HG03108 (cell line): Measurements from ENCODE around the gene MEF2C.

Experiments used
- ATAC-seq: cut with Tn5 transposase; IDR thresholded peaks from one replicate; pipeline ENCODE4 v1.9.1; 2021; ENCODE audit warnings: moderate library complexity; ENCODE audit not compliant: unreplicated experiment

MEF2C gene

DNA sequence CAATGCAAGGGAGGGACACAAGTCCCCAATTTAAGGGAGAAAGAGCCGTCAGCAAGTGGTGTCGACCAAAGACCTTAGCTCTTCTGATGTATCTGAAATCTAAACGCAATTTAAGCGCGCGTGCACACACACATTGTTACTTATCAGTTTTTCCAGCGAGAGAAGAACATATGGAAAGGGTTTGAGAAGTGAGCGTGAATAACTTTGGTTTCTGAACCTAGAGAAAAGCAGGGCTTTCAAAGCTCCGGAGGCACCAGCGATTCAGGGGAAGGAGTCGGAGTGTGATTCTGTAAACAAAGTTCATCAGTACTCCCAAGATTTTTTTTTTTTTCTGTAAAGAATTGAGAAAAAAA, 191.8 kb downstream of the MEF2C start:
- no peak for ATAC-seq

DNA sequence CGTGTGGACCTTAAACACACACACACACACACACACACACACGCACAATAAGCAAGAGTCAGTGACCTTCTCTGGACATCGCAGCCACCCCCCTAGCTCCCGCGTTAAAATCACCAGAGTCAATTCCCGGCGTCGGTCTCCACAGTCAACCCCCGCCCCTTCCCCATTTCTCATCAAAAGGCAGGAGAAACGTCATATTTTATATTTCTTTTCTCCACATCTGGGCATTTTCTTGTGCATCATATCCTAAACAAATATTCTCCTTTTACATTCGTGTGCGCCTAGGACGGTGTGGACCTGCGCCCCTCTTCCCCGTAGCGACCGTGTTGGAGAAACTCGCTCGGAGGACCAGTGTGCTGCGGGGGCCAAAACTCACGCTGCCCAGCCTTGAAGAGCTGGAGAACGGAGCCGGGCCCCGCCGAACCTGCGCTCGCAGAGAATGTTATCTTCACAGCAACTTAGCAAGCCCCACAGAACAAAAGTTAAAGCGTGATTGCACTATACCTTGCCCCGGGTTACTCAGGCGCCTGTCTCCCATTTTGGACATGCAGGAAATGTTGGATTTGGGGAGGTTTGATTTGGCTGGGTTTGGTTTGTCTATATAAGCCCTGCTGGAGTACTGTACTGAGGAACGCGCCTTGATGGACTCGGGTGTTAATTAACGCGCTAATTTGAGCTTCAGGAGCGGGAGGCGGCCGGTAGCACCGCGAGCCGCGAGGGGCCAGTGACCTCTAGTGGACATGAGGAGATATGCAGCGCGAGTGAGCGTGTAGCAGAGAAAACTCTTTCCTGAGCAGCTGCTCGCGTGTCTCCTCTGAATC, 192.4 kb downstream of the MEF2C start:
- ATAC-seq, result peak; percentile 84

DNA sequence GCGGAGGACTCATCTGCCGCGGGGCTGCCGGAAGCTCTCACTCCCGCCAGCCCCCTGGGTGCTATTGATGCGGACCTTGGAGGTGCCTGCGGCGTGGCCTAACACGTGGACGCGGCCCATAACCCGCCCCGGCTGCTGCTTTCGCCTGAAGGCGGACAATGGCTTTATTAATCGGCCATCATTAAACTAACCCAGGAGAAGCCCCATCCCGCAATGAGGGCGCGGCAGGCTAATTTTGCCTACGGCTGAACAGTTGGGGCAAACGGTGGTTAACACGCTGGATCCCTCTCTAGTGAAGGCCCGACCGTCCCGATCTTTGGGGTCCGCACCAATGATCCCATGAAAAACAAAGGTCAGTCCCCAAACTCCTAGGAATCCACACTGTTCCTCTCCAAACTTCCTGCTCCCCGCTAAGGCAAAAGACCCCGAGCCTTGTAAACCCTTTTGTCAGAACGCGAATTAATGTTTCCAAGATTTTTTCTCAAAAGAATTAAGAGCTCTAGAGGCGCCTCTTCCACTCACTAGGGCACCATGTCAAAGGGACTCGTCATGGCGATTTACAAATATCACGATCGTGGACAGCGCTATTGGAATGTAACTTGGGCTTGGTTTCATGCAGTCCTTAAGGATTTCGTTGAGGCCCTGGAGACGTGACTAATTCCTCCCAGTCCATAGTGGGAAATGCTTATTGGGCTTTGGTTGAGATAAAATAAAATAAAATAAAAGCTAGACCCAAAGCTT, 193.1 kb downstream of the MEF2C start:
- ATAC-seq, result no peak

DNA sequence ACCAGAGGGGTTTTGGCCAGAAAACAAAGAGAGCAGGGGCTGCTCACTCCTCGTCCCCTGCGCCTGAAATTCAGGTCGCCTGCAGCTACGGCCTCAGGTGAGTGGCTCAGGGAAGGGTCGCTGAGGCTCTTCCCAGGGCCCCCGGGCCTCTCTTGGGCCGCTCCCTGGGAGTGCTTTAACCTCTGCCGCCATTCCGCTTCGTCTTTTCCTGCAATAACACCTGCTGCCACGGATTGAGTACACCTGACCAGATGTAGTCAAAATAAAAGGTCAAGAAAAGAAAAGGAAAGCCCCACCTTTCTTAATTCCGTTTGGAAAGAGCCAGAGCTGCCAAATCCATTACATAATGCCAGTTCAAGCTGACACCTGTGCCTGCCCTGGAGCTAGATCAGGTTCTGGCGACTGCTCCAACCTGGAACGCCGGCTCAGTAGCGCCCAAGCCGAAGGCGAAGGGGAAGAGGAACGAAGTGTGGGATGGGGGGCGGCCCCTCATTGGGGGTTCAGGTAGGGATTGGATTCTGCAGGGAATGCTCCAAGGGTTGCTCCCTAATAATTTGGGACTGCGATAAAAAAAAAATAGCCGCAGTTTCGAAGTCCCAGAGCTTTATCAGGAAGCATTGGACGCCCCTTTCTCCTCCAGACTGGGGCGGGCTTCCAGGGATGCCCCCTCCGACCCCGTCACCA, 193.9 kb downstream of the MEF2C start:
- ATAC-seq, result no peak

DNA sequence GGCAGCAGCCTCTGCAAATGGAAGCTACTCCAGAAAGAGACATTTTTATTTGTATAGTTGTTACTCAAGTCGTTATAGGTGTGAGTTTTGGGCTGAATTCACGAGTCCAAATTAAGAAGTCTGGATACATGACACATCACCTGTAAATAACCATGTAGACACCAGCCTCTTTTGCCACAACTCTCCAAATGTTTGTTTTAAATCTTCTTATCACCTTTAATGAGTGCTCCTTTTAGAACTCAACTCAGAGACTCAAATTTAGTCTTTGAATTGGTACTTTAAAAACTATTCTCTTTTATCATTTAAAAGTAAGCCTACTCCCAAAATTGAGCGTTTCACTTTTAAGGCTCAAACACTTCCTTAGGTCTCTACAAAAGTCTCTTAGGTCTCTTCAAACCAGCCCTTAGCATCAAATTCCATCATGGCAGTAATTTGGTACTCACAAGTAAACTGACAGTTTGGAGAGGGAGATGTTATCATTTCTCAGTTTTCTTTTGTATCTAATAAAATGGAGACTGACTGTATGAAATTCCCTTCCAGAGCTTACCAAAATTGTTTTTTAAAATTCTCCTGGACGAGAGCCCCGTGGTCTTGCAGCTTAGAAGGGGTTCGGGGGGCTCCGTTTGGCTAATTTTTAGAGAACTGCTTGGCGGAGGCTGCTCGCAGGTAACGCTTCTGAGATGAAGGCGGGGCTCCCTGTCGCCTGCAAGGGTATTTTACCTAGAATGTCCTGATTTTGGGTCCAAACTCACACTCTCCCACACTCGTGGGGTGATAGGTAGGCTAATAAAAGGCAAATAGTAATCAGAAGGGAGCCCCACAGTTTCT, 194.6 kb downstream of the MEF2C start:
- ATAC-seq, result no peak

DNA sequence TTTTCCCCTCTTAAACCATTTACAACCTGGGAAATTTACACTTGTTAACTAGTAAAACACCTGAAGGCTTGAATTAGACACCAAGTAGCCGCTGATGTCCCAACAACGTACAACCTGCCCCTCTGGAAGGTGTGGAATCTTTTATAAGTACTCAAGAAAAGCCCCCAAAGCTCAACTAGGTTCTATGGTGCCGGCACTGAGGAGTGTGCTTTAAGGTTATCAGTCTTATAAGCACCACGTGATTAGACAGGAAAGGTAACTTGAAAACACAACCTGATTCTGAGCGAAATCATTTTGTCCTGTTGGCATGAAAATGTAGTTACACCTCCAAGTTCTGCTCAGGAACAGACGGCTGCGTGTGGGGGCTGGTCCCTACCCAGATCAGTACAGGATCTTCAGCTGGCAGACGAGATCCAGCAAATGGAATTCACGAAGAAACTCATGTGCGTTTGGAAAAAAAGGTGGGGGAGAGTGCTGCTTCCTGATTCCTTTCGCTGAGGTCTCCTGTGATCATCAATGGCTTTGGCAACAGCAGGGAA, 195.5 kb downstream of the MEF2C start:
- ATAC-seq, result no peak

DNA sequence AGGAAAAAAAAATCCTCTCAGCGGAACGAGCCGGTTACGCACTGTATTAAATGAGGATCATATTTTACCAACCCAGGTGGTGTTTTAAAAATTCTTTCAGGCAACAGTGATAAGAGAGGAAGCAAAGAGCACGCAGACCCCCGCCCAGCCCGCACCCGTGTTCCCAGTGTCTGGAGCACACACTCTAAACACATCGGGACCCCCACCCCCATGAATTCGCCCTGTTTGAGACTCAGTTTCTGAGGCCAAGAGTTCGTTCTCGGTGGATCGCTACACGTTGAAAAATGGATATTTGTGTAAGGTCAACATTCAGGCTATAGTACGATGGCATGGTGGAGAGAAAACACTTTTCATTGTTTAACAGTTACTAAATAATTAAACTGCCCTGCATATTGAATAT, 196.3 kb downstream of the MEF2C start:
- ATAC-seq, result no peak

DNA sequence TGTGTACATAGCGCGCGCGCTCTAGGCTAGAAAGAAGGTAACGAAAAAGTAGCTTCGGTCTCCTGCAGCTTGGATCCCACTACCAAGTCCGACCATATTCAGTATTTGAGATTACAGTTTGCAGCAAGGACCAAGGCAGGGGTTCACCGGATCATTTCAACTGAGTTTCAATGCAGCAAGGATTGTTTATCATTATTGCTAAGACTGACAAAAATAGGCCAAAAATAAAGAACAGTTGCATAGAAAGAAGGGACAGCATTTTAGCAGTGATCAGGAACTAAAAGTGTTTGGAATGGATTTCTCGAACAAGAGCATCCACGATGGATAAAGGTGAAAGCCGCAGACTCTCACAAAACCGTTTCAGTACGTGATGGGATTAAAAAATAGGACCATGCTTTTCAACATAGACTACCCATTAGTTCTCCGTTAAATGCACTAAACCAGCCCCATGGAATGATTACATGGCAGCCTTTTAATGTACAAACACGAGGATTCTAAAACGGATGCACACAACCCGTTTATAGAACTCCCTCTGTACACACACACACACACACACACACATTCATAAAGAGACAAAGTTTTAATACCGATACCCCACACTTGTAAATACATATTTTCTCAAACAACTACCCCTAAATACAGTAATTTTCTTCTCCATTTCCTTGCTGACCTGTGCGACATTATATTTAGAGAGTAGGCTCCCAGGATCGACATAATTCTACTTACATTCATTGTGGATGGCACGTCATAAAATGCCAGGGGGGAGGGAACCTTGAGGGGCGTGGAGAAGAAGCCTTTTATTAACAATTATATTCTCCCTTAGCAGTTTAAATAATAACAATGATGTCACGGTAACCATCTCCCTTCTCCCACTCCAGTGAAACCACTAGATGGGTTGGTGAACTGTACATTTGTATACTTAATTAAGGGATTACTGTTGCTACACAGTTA, 197.1 kb downstream of the MEF2C start:
- no peak for ATAC-seq

DNA sequence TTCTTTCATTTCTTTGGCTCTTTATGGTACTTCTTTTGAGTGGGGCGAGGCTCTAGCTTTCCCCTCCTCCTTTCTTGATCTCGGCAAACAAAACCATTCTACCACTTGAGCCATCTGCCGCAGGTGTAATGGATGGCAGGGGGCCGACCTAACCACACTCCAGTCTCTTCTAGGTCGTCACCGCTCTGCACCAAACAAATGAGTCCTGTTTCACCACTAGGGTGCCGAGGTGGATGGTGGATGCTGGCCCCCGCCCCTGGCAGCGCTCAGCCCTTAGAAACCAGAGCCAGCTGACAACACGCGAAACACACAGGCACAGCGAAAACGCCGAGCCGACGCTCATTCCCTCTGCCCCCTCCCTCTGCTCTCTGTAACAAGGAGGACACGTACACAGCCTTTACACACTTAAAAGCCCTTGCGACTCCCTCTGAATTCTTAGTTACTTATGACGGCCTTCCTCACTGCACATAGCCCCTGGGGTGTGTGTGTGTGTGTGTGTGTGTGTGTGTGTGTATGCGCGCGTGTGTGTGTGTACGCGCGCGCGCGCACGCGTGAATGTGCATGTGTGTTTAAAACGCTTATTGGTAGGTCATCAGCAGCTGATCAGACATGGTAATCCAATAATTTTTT, 199.4 kb downstream of the MEF2C start:
- ATAC-seq, result no peak

DNA sequence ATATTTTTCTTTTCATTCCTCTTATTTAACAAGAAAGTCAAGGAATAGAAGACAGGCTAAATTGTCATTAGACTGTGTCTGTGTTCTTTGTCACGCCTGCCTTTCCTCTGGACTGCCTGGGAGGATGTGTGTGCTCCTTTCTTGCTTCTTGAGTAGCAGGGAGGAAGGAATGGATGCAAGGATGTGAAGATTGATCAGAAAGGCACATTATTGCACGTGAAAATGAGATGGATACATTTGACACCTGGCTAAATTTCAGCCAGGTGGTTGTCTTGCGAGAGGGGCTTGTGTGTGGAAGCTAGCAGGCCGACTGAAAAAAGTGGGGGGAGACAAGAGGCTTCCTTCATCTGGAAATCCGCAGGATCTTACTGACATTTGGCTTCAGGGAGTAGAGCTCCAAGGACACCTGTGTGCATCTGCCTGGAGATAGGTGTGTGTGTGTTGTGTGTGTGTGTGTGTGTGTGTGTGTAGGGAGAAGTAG, 200.1 kb downstream of the MEF2C start:
- ATAC-seq, result no peak

DNA sequence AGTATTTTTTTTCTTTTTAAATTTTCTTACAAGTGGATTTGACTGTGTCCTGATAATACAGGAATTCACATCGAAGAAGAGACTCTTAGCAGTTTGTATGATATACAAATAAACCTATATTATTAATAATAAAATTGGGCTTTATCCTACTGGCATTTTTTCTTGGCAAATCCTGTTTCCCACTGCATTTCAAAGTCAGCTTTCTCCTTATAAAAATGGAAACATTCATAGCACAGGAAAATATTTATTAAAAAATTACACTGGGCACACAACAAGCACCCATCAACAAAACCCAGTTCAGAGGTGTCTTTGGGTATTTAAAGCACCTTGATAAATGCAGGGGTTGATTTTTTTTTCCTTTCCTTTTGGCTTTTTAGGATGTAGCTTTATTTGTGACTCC, 200.9 kb downstream of the MEF2C start:
- no peak for ATAC-seq

DNA sequence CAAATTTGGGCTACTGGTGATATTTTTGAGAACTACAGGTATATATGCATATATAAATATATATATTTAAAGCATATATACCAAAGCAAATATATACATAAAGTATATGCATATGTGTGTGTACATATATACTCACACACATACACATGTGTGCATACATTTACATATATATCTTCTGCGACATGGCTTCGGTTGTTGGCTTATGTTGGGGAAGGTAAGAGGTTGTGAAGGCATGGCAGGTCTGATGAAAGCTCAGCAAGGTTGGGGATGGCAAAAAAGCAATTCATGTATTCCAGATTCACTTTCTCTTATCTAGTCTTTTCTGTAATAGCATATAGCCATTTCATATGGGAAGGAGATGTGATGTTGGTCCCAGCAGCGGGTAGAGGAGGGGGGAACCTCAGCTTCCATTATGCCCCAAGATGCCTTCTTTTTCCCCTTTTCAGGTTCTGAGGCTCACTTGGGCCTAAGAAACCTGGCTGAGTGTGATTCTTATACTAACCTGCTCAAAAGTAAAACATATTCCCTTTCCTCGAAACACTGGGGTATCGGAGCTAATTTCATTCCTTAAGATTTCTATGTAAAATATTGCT, 201.7 kb downstream of the MEF2C start:
- no peak for ATAC-seq

DNA sequence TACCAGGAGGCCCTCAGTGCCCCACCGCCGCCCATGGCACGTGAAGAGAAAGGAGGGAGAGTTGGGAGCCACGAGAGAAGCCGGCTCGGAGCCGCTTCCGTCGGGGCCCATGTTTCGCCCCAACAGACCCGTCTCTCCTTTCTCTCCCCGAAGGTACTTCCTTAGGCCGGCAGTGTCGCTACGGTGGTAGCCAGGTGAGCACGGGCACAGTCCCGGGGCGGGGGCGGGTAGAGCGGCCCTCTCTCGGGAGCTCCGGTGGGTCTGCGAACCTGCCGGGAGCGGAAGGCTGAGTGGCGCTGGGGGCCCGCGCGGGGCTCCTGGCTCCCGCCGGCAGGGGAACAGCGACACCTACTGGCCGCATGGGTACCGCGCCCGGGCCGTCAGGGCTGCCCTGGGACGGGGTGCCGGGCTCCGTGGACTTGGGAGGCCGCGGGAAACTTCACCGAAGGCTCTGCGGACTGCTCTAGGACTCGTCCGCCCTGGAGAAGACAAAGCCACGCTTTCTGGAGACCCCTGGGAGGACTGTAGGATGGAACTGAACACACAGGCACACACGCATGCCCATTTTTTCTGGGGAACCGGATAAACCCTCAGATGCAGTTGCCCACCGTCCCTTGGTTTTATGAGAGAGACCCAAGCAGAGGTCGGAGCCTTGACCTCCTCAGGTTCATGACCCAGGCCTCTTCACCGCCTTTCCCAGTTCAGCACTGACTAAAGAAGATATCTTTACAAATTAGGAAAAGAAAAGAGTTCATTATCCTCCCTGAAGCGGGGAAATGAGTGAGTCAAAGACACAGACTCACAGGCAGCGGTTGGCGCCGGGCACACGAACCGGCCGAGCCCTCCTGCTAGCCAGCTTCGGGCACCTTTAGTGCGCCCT, 202.5 kb downstream of the MEF2C start:
- peak; percentile 73 for ATAC-seq

DNA sequence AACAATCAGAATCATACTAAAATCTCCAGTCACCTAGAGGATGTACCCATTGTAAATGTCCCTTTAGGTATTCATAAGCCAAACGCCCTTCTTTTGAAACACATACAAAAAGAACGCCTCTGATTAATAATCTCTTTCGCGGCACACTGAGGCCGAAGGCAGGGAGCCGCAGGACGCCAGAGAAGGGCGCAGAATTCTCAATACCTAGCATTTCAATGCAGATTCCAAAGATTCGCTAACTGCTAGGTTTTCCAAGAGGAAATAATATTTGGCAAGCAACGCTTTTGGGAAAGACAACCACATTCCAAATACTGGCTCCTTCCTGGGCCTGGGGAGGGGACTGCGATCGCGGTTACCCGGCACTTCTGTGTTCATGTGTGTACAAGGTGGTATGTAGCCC, 203.3 kb downstream of the MEF2C start:
- no peak for ATAC-seq

DNA sequence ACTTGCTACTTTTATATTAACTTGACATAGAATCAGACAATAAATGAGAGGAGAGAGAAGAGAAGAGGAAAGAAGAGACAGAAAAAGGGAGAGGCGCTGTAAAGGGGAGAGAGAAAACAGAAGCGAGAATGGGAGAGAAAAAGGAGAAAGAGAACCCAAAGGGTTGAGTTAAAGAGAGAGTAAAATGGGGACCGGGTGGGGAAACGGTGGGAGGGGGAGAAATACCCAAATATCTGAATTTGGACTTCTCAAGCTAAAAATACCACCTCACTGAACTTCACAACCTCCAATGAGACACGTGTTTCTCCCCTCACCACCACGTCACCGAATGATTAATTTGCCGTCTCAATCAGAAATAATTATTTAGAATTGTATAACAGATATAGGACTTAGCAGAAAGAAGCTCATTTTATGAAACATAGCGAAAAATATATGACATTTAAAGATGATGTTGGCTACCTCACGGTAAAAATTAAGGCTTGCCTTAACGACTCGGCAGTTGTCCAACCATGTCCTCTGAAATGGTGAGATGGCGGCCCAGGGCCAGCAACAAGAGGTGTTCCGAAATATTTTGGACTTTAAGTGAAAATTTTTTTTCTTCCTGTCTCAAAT, 204.1 kb downstream of the MEF2C start:
- no peak for ATAC-seq

DNA sequence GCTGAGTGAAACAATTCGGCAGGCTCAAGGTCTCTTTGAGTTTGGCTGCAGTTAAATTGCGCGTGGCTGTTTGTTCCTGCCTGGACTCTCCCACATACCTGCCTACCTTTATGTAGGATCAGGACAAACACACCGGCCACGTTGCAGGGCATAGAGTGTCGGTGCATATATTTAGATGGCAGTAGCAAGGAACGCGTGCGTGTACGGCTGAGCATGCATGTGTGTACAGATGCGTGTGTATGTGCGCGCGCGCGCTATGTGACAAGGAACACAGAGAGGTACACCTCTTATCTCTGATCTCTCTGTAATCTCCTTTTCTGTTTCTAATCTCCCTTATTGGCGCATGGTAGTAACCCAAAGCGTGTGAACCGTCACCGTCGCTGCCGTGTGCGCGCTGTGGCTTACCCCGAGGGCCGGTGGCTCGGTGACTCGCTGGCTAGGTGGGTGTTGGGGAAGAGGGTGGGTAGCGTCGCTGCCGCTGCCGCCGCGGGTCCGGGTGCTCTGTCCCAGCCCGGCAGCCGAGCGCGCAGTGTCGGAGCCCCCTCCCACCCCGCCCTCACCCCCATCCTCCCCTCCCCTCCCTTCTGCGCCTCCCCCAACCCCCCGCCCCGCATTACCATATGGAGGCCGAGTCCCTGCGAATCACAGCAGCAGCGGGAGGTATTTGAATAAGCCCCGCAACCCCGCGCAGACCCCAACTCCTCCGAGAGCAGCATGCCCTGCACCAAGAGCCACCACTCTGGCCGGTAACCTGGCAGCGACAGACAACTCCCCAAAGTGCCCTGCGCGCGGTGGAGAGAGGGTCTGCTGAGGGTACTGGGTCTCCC, 204.8 kb downstream of the MEF2C start:
- no peak for ATAC-seq
